GM12865 (cell line): Measurements from ENCODE around the gene TNRC6A.

Source experiments
- DNase-seq: peaks from one replicate; pipeline ENCODE4 v3.0.0; 2010; ENCODE audit warnings: low read depth
- H3K4me3 ChIP-seq: 2 replicates; pipeline ENCODE4 v1.5.1; 2011; ENCODE audit warnings: mild to moderate bottlenecking, low read depth, low read length, control low read depth
- CTCF ChIP-seq: IDR thresholded peaks from 2 replicates; pipeline ENCODE4 v1.5.1; 2011; ENCODE audit warnings: low read length, control low read depth, low read depth, inconsistent platforms; ENCODE audit not compliant: insufficient read depth; ENCODE audit errors: missing control alignments

Gene TNRC6A

GRCh38 chr16:24820522-24820921, 91.1 kb downstream of the TNRC6A start:
- TF ChIP-seq CTCF: no peak
- no peak for DNase-seq
- no peak overlapping the region for H3K4me3 ChIP-seq

- TF ChIP-seq CTCF: no peak
- no peak overlapping the region for H3K4me3 ChIP-seq
- DNase-seq: no peak
These were observed 91.7 kb downstream of the TNRC6A start for GRCh38 chr16:24821129-24821528.

- no peak overlapping the region for H3K4me3 ChIP-seq
- DNase-seq: no peak
- TF ChIP-seq CTCF: no peak
These were observed 93.1 kb downstream of the TNRC6A start for GRCh38 chr16:24822542-24822941.

DNA sequence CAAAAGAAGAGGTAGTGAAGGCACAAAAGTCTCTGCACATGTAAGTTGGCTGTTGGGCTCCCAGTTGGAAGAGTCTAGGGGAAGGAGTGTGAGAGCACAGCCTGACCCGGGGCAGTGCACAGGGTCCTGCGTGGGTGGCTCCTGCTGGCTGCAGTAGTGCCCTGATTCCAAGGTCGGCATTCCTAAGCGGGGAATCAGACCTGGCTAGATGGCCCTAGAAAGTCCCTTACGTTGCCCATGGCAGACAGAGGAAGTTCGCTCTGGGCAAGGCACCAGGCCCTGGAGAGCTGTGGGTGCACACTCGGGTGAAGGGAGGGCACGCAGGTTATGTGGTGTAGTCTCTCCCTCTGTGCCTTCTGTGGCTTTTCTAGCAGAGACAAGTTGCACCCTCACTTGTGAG, 93.5 kb downstream of the TNRC6A start:
- H3K4me3 ChIP-seq: no peak overlapping the region
- TF ChIP-seq CTCF: no peak
- no peak for DNase-seq

- no peak overlapping the region for H3K4me3 ChIP-seq
- DNase-seq: no peak
- no peak for TF ChIP-seq CTCF
These were observed 96.2 kb downstream of the TNRC6A start for GRCh38 chr16:24825696-24826095.

- H3K4me3 ChIP-seq: no peak overlapping the region
- no peak for TF ChIP-seq CTCF
- no peak for DNase-seq
These were observed 96.7 kb downstream of the TNRC6A start for GRCh38 chr16:24826096-24826690.
